DND-41 (cell line): ENCODE measurements around the gene CDC26.
"Not testable (repeated sequence)": the region's sequence is repeated elsewhere in the genome, so short reads cannot be mapped to it uniquely, and the experiment has no call there.

Experiments
- ATAC-seq: fragments of 200-7000 bp; cut with Tn5 transposase; 3 replicates; pipeline ENCODE4 v1.9.1; 2021; ENCODE audit warnings: low read depth; ENCODE audit not compliant: insufficient read depth
- DNase-seq: peaks from one replicate; pipeline ENCODE4 v3.0.0-alpha.2; 2020
- H2AFZ ChIP-seq: 2 replicates; pipeline ENCODE4 v1.6.0; 2012; ENCODE audit warnings: low read depth, low read length
- H3K27ac ChIP-seq: 2 replicates; pipeline ENCODE4 v1.5.1; 2012; ENCODE audit warnings: low read length, inconsistent platforms
- H3K27me3 ChIP-seq: fragments of 200-600 bp; sonication (generic); 2 replicates; pipeline ENCODE4 v1.6.0; 2012; ENCODE audit warnings: low read length, mild to moderate bottlenecking, inconsistent platforms; ENCODE audit not compliant: insufficient read depth, poor library complexity
- H3K36me3 ChIP-seq: 2 replicates; pipeline ENCODE4 v1.5.1; 2012; ENCODE audit warnings: low read length, inconsistent platforms; ENCODE audit not compliant: insufficient read depth
- H3K4me1 ChIP-seq: 2 replicates; pipeline ENCODE4 v1.5.1; 2012; ENCODE audit warnings: mild to moderate bottlenecking, low read length; ENCODE audit not compliant: insufficient read depth
- H3K4me2 ChIP-seq: 2 replicates; pipeline ENCODE4 v1.6.0; 2012; ENCODE audit warnings: mild to moderate bottlenecking, moderate library complexity, low read length, inconsistent platforms; ENCODE audit not compliant: insufficient read depth
- H3K4me3 ChIP-seq, 2 experiments: fragments of 200-600 bp in 1 of 2; shearing (Covaris generic) in 1 of 2; 2 replicates each; pipeline ENCODE4 v1.5.1; 2012 to 2016; ENCODE audit warnings: inconsistent platforms in 2 of 2, low read length in 2 of 2, mild to moderate bottlenecking in 2 of 2, low read depth in 1 of 2, moderate library complexity in 1 of 2
- H3K79me2 ChIP-seq: 2 replicates; pipeline ENCODE4 v1.6.0; 2012; ENCODE audit warnings: low read length, inconsistent platforms; ENCODE audit not compliant: insufficient read depth
- H3K9ac ChIP-seq: 2 replicates; pipeline ENCODE4 v1.6.0; 2012; ENCODE audit warnings: low read depth, mild to moderate bottlenecking, inconsistent platforms, low read length, moderate library complexity
- H3K9me3 ChIP-seq: 2 replicates; pipeline ENCODE4 v1.5.1; 2012; ENCODE audit warnings: low read length, moderate library complexity, mild to moderate bottlenecking, inconsistent platforms; ENCODE audit not compliant: insufficient read depth, severe bottlenecking
- H4K20me1 ChIP-seq: 2 replicates; pipeline ENCODE4 v1.6.0; 2012; ENCODE audit warnings: low read length; ENCODE audit not compliant: insufficient read depth
- CTCF ChIP-seq: IDR thresholded peaks from 2 replicates; pipeline ENCODE4 v1.5.1; 2012; ENCODE audit warnings: borderline replicate concordance, low read length, moderate library complexity, mild to moderate bottlenecking; ENCODE audit not compliant: poor library complexity, severe bottlenecking; ENCODE audit errors: extremely low read depth
- EZH2 ChIP-seq: IDR thresholded peaks from 3 replicates; pipeline ENCODE4 v1.6.1; 2012; ENCODE audit warnings: borderline replicate concordance, low read depth, mild to moderate bottlenecking, moderate library complexity, low read length, inconsistent platforms; ENCODE audit not compliant: severe bottlenecking

Gene CDC26

GRCh38 chr9:113238202-113238858 lies 37.0 kb downstream of the CDC26 start:
- Histone ChIP-seq H3K27ac (no peak overlapping the region), H3K79me2 (no peaks in the 10 kb centered on the region; the same call in 1 of the 2 replicates), H3K36me3 (no peaks in the 10 kb centered on the region), H3K4me1 (no peaks in the 10 kb centered on the region), H4K20me1 (no peaks in the 10 kb centered on the region), H3K9ac (no peak overlapping the region), H3K4me3 (no peak overlapping the region), H3K4me2 (no peak overlapping the region), H2AFZ (no peak overlapping the region), H3K9me3 (no peaks in the 10 kb centered on the region), H3K27me3 (no peaks in the 10 kb centered on the region)
- no peak for DNase-seq
- ATAC-seq, result no peak
- no peak for TF ChIP-seq EZH2
- TF ChIP-seq CTCF, result no peak

GRCh38 chr9:113237026-113237425 lies 38.3 kb downstream of the CDC26 start:
- Histone ChIP-seq H3K27ac (no peak overlapping the region), H3K9me3 (no peaks in the 10 kb centered on the region), H3K4me2 (no peak overlapping the region), H3K79me2 (no peaks in the 10 kb centered on the region; the same call in 1 of the 2 replicates), H4K20me1 (no peaks in the 10 kb centered on the region), H3K36me3 (no peaks in the 10 kb centered on the region), H3K4me1 (0 out of 2 replicates have a peak, but pooled peaks cover 4% of the 10 kb centered on the region), H3K4me3 (no peak overlapping the region), H3K9ac (no peak overlapping the region), H3K27me3 (no peaks in the 10 kb centered on the region), H2AFZ (no peak overlapping the region)
- TF ChIP-seq EZH2 (no peak), CTCF (no peak)
- DNase-seq (no peak), ATAC-seq (no peak)

- H3K9me3 ChIP-seq, H4K20me1 ChIP-seq, H3K79me2 ChIP-seq, H3K4me2 ChIP-seq, H3K4me3 ChIP-seq, H3K27me3 ChIP-seq, H3K27ac ChIP-seq, H3K36me3 ChIP-seq, ATAC-seq, H2AFZ ChIP-seq, DNase-seq, H3K4me1 ChIP-seq, H3K9ac ChIP-seq: not testable (repeated sequence)
Observed at GRCh38 chr9:113235701-113236255, 39.6 kb downstream of the CDC26 start.

- no peak overlapping the region for H3K9ac ChIP-seq
- H3K36me3 ChIP-seq, result no peaks in the 10 kb centered on the region
- DNase-seq, result no peak
- TF ChIP-seq EZH2 (no peak), CTCF (no peak)
- no peaks in the 10 kb centered on the region; the same call in 1 of the 2 replicates for H3K79me2 ChIP-seq
- no peak for ATAC-seq
- H2AFZ ChIP-seq, result no peak overlapping the region
- no peak overlapping the region for H3K27ac ChIP-seq
- H3K27me3 ChIP-seq, result no peaks in the 10 kb centered on the region
- no peak overlapping the region for H3K4me2 ChIP-seq
- H3K4me3 ChIP-seq, result no peak overlapping the region
- peaks cover 12% of the 10 kb centered on the region; the same call in 1 of the 2 replicates for H3K4me1 ChIP-seq
- H3K9me3 ChIP-seq, result no peaks in the 10 kb centered on the region
- no peaks in the 10 kb centered on the region for H4K20me1 ChIP-seq
Observed at GRCh38 chr9:113231701-113232100, 43.7 kb downstream of the CDC26 start.
